NCI-H2227 (cell line): Measurements from ENCODE around the gene SAMD14.
"Not testable (repeated sequence)": the region's sequence is repeated elsewhere in the genome, so short reads cannot be mapped to it uniquely, and the experiment has no call there.

Experiments
- DNase-seq: peaks from one replicate; lab custom pipeline; 2025; ENCODE audit not compliant: unreplicated experiment; lab: John Stamatoyannopoulos, UW

SAMD14 gene

GRCh38 chr17:50076591-50077235 lies 53.2 kb downstream of the SAMD14 start:
- DNase-seq, result no peak

- no peak for DNase-seq
Measured at GRCh38 chr17:50076221-50076590, 53.8 kb downstream of the SAMD14 start.

- no peak for DNase-seq
Measured at GRCh38 chr17:50075446-50076032, 54.4 kb downstream of the SAMD14 start.

- DNase-seq, result no peak
Measured at GRCh38 chr17:50074227-50074626, 55.7 kb downstream of the SAMD14 start.

- no peak for DNase-seq
Measured at GRCh38 chr17:50072925-50073324, 57.0 kb downstream of the SAMD14 start.

- no peak for DNase-seq
Measured at GRCh38 chr17:50072130-50072529, 57.8 kb downstream of the SAMD14 start.

GRCh38 chr17:50071692-50072091 lies 58.3 kb downstream of the SAMD14 start:
- no peak for DNase-seq

GRCh38 chr17:50070908-50071680 lies 58.9 kb downstream of the SAMD14 start:
- no peak for DNase-seq

GRCh38 chr17:50067996-50068395 lies 62.0 kb downstream of the SAMD14 start:
- DNase-seq, result no peak

GRCh38 chr17:50066995-50067394 lies 63.0 kb downstream of the SAMD14 start:
- no peak for DNase-seq

GRCh38 chr17:50065056-50065455 lies 64.9 kb downstream of the SAMD14 start:
- no peak for DNase-seq

GRCh38 chr17:50064253-50065001 lies 65.5 kb downstream of the SAMD14 start:
- DNase-seq, result no peak

- DNase-seq, result no peak
Measured at GRCh38 chr17:50063561-50064252, 66.3 kb downstream of the SAMD14 start.

- no peak for DNase-seq
Measured at GRCh38 chr17:50062293-50063243, 67.4 kb downstream of the SAMD14 start.

- not testable (repeated sequence) for DNase-seq
Measured at GRCh38 chr17:50061713-50062045, 68.3 kb downstream of the SAMD14 start.

GRCh38 chr17:50060951-50061712 lies 68.8 kb downstream of the SAMD14 start:
- DNase-seq, result no peak
